ENCODE measurements around the gene NOX5.

NOX5 gene

GRCh38 chr15:68992696-68993095 lies 21.8 kb upstream of the NOX5 start:
- DNase-seq = no peak

GRCh38 chr15:68993276-68993675 lies 21.2 kb upstream of the NOX5 start:
- no peak for DNase-seq

- no peak for DNase-seq
Measured at GRCh38 chr15:68994149-68994548, 20.3 kb upstream of the NOX5 start.

DNA sequence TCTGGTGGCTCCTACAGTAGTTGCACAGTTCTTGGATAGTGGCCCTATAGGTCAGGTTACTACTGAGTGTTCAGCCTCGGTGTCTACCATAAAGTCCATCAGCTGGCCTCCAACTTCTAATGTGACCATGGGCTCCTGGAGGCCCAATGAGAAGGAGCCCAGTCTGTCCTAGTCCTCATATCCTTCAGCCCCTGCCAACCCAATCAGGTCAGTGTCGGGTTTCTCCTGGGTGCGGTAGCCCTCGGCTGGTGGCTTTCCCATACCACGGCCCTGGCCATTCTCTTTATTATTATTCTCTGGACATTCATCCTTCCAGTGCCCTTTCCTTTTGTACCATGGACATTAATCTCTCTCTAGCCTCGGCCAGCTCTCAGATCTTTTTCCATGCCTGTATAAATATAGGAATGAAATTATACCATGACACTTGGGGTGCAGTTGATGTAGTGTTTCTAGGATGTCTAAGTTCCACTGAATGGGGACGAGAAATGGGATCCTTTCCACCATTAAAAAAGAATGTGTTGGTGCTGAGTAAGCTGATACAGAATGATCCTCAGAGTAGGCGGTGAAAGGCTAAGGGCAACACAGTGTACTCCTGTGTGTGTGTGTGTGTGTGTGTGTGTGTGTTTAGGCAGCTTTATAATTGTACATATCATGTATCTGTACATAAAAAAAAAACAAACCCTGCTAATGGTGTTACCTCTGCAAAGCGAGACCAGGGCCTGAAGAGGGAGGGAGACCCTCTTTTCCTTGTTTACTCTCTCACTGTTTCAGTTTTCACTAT lies 19.3 kb upstream of the NOX5 start:
- no peak for DNase-seq

- no peak for DNase-seq
Measured at GRCh38 chr15:68997050-68997449, 17.4 kb upstream of the NOX5 start.

- DNase-seq = no peak
Measured at GRCh38 chr15:68997930-68998777, 16.3 kb upstream of the NOX5 start.

DNA sequence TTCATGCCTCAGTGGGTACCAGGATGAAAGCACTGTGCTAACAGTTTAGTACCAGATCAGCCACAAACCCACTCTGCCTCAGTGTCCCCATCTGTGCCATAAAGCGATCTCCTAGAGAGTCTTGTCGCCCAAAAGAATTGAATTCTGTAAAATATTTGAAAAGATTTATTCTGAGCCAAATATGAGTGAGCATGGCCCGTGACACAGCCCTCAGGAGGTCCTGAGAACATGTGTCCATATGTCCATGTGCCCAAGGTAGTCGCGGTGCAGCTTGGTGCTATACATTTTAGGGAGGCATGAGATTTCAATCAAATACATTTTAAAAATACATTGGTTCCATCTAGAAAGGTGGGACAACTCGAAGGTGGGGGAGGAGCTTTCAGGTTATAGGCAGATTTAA lies 15.4 kb upstream of the NOX5 start:
- no peak for DNase-seq

DNA sequence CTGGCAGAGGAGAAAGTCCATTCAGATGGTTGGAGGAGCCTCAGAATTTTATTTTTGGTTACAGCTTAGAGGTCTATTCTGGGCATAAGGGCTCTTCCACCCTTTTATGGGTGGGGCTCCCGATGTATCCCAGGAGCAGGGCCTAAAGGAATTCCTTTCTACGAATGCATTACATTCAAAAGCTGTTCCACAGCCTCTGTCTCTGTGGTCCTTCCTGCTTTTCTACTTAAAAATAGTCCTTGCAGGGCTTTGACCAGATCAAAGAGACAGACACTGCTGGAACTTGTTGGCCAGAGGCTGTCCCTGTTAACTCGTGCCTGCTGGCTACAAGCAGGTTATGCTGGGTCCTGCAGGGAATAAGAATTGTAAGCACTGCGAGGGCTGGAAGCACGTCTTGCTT lies 14.4 kb upstream of the NOX5 start:
- DNase-seq = no peak

DNA sequence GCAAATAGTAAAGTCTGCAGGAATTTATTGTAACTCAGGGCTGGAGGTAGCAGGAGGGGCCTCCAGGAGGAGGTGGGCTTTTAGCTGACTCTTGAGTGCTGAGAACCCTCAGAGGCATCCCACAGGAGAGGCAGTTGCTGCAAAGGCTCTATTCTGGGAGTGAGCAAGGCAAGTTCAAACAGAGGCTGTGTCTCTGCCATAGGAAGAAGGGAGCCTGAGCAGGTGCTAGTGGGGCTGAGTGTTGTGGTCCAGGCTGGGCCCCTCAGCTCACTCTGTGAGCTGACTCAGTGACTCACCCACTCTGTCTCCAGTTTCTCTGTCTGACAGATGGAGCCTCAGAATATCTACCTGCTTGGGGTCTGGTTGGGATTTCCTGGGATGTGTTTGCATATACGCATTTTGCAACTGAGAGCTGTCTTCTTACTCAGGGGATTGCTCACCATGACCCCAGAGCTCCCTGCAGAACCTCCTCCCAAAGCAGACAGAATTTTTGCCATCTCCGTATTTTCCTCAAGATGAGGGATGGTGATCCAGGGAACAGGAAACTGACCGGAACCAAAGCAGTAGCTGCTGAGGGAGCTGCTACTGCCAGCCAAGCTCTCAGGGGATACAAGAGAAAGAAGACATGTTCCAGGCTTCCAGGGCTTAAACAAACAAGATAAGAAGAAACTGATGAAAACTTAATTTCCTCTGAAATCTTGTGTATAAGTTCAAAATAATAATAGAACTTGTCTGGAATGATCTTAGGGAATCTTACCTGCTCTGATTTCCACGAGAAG lies 13.6 kb upstream of the NOX5 start:
- DNase-seq = no peak

DNA sequence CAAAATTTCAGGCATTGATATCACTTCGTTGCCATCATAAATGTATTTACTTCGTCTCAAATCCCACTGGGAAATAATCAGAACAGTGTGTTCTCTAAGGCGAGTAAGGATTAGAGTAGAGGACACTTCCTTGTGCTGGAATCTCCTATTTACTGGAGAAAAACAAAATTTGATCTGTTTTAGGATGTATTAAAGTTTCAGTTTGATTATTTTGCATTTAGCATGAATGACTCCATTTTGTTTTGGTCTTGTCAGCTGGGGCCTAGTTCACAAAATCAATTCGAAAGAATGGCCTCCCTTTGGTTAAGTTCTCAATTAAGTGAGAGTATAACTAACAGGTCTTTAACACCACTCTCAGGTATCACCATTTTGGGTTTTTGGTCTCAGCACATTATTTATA lies 11.7 kb upstream of the NOX5 start:
- DNase-seq = no peak

GRCh38 chr15:69004011-69004410 lies 10.5 kb upstream of the NOX5 start:
- DNase-seq = no peak

- no peak for DNase-seq
Measured at GRCh38 chr15:69008056-69008455, 6.4 kb upstream of the NOX5 start.

GRCh38 chr15:69009341-69009740 lies 5.2 kb upstream of the NOX5 start:
- DNase-seq = no peak

GRCh38 chr15:69011641-69012040 lies 2.9 kb upstream of the NOX5 start:
- DNase-seq = no peak

GRCh38 chr15:69012761-69013364 lies 1.6 kb upstream of the NOX5 start:
- no peak for DNase-seq

DNA sequence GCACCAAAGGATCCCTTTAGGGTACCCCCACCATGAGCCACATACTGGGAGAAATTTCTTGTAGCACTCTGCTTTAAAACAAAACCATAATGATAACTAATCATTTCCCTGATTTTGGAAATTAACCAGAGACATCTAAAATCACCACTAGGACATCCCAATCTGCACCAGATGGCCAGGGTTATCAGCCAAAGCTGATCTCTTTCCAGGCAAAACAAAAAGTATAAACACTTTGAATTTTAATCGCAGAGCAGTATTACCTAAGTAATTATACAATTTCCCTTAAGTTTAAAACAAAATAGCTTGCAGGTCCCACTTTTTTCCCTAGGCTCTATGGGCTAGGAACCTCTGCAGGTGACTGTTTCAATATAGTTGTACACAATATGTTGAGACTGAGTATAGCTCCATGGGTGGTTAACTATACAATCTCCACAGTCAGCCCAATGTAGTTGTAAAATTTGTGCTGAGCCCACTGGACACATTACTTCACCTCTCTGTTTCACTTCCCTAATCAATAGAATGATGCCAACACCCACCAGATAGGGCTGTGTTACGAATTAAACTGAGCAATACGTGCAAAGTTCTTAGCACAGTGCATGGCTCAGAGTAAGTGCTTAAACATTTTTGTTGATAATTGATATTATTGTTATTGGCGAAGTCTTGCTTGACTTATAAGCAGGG lies 629 bp upstream of the NOX5 start:
- DNase-seq = no peak

DNA sequence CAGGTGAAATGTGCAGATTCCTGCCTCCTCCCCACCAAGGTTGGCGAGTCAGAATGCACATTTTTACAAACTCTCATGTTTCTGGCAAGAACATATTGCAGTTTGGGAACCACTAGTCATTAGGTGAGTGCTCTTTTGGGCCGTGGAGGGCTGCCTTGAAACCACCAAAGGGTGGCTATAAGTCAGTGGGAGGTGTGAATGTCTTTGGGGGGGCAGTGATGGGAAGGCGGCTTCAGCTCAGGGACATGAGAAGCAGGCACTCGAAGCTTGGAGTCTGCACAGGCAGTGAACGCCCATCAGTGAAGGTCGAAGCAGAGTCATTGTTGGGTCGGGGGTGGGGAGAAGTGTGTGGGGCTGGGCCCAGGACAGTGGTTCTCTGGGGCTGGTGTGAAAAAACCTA lies 1.1 kb downstream of the NOX5 start:
- no peak for DNase-seq

GRCh38 chr15:69016021-69016595 lies 1.6 kb downstream of the NOX5 start:
- no peak for DNase-seq

DNA sequence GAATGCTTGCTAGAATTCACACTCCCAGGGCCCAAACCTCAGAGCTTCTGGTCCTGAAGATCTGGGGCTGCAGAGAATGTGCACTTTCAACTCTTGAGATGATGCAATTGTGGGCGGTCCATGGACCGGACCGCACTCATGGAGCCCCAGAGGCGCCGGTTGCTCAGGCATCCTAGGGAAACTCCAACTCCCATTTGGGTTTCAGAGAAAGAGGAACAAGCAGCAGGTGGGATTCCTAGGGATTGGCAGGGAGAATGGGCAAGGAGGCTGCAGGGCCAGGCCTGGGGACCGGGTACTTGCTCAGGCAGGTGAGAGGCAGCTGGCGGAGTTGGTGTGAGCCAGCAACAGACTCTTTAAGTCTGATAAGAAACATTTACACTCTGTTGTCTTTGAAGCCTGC lies 3.5 kb downstream of the NOX5 start:
- DNase-seq = no peak

DNA sequence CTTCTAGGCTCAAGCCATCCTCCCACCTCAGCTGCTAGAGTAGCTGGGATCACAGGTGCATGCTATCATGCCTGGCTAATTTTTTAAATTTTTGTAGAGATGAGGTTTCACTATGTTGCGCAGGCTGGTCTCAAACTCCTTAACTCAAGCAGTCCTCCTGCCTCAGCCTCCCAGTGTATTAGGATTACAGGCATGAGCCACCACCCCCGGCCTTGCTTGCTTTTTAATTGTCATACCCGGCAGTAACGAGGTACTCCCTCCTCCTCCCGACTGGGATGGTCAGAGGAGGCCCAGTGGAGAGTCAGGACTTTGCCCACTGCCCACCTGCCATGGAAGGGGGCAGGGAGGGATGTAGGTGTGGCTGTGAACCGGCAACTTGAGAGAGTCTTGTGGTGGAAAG lies 4.5 kb downstream of the NOX5 start:
- no peak for DNase-seq

DNA sequence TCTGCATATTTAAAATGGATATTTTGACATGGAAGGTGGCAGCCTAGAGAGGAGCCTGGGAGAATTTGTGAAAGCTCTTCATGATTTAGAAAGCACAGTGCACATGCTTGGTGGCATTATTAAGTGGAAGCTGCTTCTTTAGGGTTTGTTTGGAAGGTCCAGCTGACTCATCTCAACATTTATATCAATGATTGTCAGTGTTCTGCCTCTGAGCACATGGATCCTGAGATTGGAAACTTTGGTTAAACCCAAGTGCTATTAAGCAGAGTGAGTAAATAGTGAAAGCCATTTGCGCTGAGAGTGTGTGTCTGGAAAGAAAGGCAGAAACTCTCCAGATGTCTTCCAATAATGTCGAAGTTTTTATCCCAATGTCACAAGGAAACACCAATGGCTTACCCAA lies 7.4 kb downstream of the NOX5 start:
- DNase-seq = no peak

DNA sequence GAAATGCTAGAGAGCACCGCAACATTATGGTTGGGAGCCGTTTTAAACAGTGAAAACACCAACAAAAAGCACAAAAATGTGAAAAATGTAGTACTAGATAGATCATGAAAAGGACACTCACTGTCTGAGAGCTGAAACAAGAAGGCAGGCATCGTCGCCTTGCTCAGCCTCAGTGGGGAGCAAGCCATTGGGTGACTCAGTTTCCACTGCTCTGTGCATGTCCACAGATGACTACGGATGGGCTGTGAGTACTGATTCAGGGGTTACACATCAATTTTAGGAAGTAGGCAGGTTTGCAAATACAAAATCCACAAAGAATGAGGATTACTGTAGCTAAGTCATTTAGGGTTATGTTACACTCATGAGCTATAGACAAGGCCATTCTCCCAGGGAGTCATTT lies 10.8 kb downstream of the NOX5 start:
- no peak for DNase-seq
